ENCODE results near the gene AP4E1.
"Not testable (repeated sequence)": the region's sequence is repeated elsewhere in the genome, so short reads cannot be mapped to it uniquely, and the experiment has no call there.

AP4E1 gene

GRCh38 chr15:50871832-50872231, 36.7 kb upstream of the AP4E1 start:
- TF ChIP-seq CTCF (IDR thresholded peaks at IDR 0.05): no peak
- H3K27ac ChIP-seq: no peak overlapping the region
- no peaks in the 10 kb centered on the region for H3K36me3 ChIP-seq
- no peak overlapping the region for H3K4me3 ChIP-seq (ENCODE audit: low read depth in 1 of 2, low read length in 1 of 2)
- H3K4me1 ChIP-seq (ENCODE audit: control insufficient read depth in 1 of 2, insufficient read depth in 1 of 2, low read depth in 1 of 2, low read length in 1 of 2): peaks cover 2 to 12% of the 10 kb centered on the region in 2 experiments
- H3K9me3 ChIP-seq: no peaks in the 10 kb centered on the region
- H3K27me3 ChIP-seq: no peaks in the 10 kb centered on the region

GRCh38 chr15:50872832-50873426, 35.6 kb upstream of the AP4E1 start:
- TF ChIP-seq CTCF (IDR thresholded peaks at IDR 0.05): no peak
- no peak overlapping the region for H3K4me3 ChIP-seq (ENCODE audit: low read depth in 1 of 2, low read length in 1 of 2)
- peaks cover 8 to 17% of the 10 kb centered on the region in 2 experiments for H3K4me1 ChIP-seq (ENCODE audit: control insufficient read depth in 1 of 2, insufficient read depth in 1 of 2, low read depth in 1 of 2, low read length in 1 of 2)
- H3K27me3 ChIP-seq: no peaks in the 10 kb centered on the region
- H3K9me3 ChIP-seq: no peaks in the 10 kb centered on the region
- H3K36me3 ChIP-seq: no peaks in the 10 kb centered on the region
- no peak overlapping the region for H3K27ac ChIP-seq

GRCh38 chr15:50873935-50874361, 34.5 kb upstream of the AP4E1 start:
- no peak for TF ChIP-seq CTCF (IDR thresholded peaks at IDR 0.05)
- H3K36me3 ChIP-seq: no peaks in the 10 kb centered on the region

GRCh38 chr15:50875238-50875637, 33.2 kb upstream of the AP4E1 start:
- H3K27ac ChIP-seq; H3K27me3 ChIP-seq; H3K9me3 ChIP-seq; H3K36me3 ChIP-seq; H3K4me3 ChIP-seq (ENCODE audit: low read depth in 1 of 2, low read length in 1 of 2): not testable (repeated sequence)
- H3K4me1 ChIP-seq (ENCODE audit: control insufficient read depth in 1 of 2, insufficient read depth in 1 of 2, low read depth in 1 of 2, low read length in 1 of 2): peaks cover 14 to 20% of the 10 kb centered on the region in 2 experiments

More at GRCh38 chr15:50873935-50874361, 34.5 kb upstream of the AP4E1 start:
- H3K27me3 ChIP-seq: no peaks in the 10 kb centered on the region
- no peak overlapping the region for H3K27ac ChIP-seq
- peaks cover 8 to 17% of the 10 kb centered on the region in 2 experiments for H3K4me1 ChIP-seq (ENCODE audit: control insufficient read depth in 1 of 2, insufficient read depth in 1 of 2, low read depth in 1 of 2, low read length in 1 of 2)
- no peak overlapping the region for H3K4me3 ChIP-seq (ENCODE audit: low read depth in 1 of 2, low read length in 1 of 2)
- no peaks in the 10 kb centered on the region for H3K9me3 ChIP-seq

GRCh38 chr15:50876260-50876988, 32.1 kb upstream of the AP4E1 start:
- H3K36me3 ChIP-seq: no peaks in the 10 kb centered on the region
- H3K9me3 ChIP-seq: no peaks in the 10 kb centered on the region
- no peak for TF ChIP-seq CTCF (IDR thresholded peaks at IDR 0.05)
- peak overlapping the region; percentile 37 for H3K4me3 ChIP-seq (ENCODE audit: low read depth in 1 of 2, low read length in 1 of 2)
- peaks cover 25 to 32% of the 10 kb centered on the region in 2 experiments for H3K4me1 ChIP-seq (ENCODE audit: control insufficient read depth in 1 of 2, insufficient read depth in 1 of 2, low read depth in 1 of 2, low read length in 1 of 2)
- no peaks in the 10 kb centered on the region for H3K27me3 ChIP-seq
- H3K27ac ChIP-seq: no peak overlapping the region

- H3K27me3 ChIP-seq: no peaks in the 10 kb centered on the region
- H3K36me3 ChIP-seq: no peaks in the 10 kb centered on the region
- H3K27ac ChIP-seq: no peak overlapping the region
- peaks cover 31 to 37% of the 10 kb centered on the region in 2 experiments for H3K4me1 ChIP-seq (ENCODE audit: control insufficient read depth in 1 of 2, insufficient read depth in 1 of 2, low read depth in 1 of 2, low read length in 1 of 2)
- peak; percentile 89 for TF ChIP-seq CTCF (IDR thresholded peaks at IDR 0.05)
- peak overlapping the region; percentile 37 for H3K4me3 ChIP-seq (ENCODE audit: low read depth in 1 of 2, low read length in 1 of 2)
- no peaks in the 10 kb centered on the region for H3K9me3 ChIP-seq
Observed at GRCh38 chr15:50876989-50877360, 31.5 kb upstream of the AP4E1 start.
